RKO (cell line): Measurements from ENCODE around the gene TCERG1L.

Source experiments
- DNase-seq: peaks from one replicate; pipeline ENCODE4 v3.0.0-alpha.2; 2016; ENCODE audit warnings: low spot score

The TCERG1L gene

GRCh38 chr10:131226446-131227162 is 84.9 kb downstream of the TCERG1L start:
- DNase-seq, result no peak

GRCh38 chr10:131224106-131224505 is 87.4 kb downstream of the TCERG1L start:
- no peak for DNase-seq

GRCh38 chr10:131223422-131223821 is 88.1 kb downstream of the TCERG1L start:
- DNase-seq, result no peak

GRCh38 chr10:131222986-131223385 is 88.5 kb downstream of the TCERG1L start:
- no peak for DNase-seq

GRCh38 chr10:131221632-131222277 is 89.8 kb downstream of the TCERG1L start:
- DNase-seq, result no peak

- DNase-seq, result no peak
Measured at GRCh38 chr10:131220601-131221171, 90.8 kb downstream of the TCERG1L start.

GRCh38 chr10:131219955-131220489 is 91.5 kb downstream of the TCERG1L start:
- DNase-seq, result no peak

- DNase-seq, result no peak
Measured at GRCh38 chr10:131219584-131219886, 92.0 kb downstream of the TCERG1L start.

GRCh38 chr10:131218811-131219583 is 92.5 kb downstream of the TCERG1L start:
- DNase-seq, result no peak

GRCh38 chr10:131216681-131217230 is 94.8 kb downstream of the TCERG1L start:
- DNase-seq, result no peak

- DNase-seq, result no peak
Measured at GRCh38 chr10:131215776-131216175, 95.7 kb downstream of the TCERG1L start.

- no peak for DNase-seq
Measured at GRCh38 chr10:131214521-131215244, 96.8 kb downstream of the TCERG1L start.

GRCh38 chr10:131213741-131214505 is 97.6 kb downstream of the TCERG1L start:
- DNase-seq, result no peak

- DNase-seq, result no peak
Measured at GRCh38 chr10:131212763-131213325, 98.7 kb downstream of the TCERG1L start.

GRCh38 chr10:131211965-131212619 is 99.4 kb downstream of the TCERG1L start:
- DNase-seq, result no peak

- no peak for DNase-seq
Measured at GRCh38 chr10:131211559-131211958, 100.0 kb downstream of the TCERG1L start.

- DNase-seq, result no peak
Measured at GRCh38 chr10:131211146-131211545, 100.4 kb downstream of the TCERG1L start.

- DNase-seq, result no peak
Measured at GRCh38 chr10:131210181-131210580, 101.3 kb downstream of the TCERG1L start.

- DNase-seq, result no peak
Measured at GRCh38 chr10:131207584-131208532, 103.7 kb downstream of the TCERG1L start.
